A549 (cell line): ENCODE data around the gene EARS2. TPM values are rescaled to one million over a fixed set of nuclear protein-coding genes. Genes with fewer than 3 reads are reported as not detected.
"Not testable (repeated sequence)": the region's sequence is repeated elsewhere in the genome, so short reads cannot be mapped to it uniquely, and the experiment has no call there.

Experiments
- ATAC-seq, 2 experiments: fragments of 200-7000 bp in 1 of 2; fragments of >200 bp in 1 of 2; cut with Nextera tagmentation in 1 of 2; cut with Tn5 transposase in 1 of 2; 3 replicates each; pipeline versions ENCODE4 v1.8.0 to v1.9.1; 2018 to 2020; ENCODE audit warnings: mild to moderate bottlenecking in 1 of 2, moderate library complexity in 1 of 2
- CTCF ChIA-PET: fragments of 300-600 bp; sonication (Branson Sonifier 250); formaldehyde crosslinking; extraction: SDS; loops from one replicate; lab custom pipeline; 2021; ENCODE audit warnings: antibody characterized with exemption, inconsistent platforms; lab: Yijun Ruan, JAX
- POLR2A ChIA-PET: fragments of 350-600 bp; formaldehyde crosslinking; extraction: SDS; loops from one replicate; lab custom pipeline; 2021; ENCODE audit warnings: antibody characterized with exemption, inconsistent platforms; lab: Yijun Ruan, JAX
- DNase-seq, 2 experiments: peaks; one replicate each; pipeline versions ENCODE4 v3.0.0 to v3.0.0-alpha.2; 2011 to 2016; ENCODE audit warnings: low read depth in 1 of 2, low spot score in 1 of 2
- FAIRE-seq: peaks from 2 replicates; lab custom pipeline; 2011; peaks lifted over from hg19 to GRCh38; lab: Jason Lieb, UNC
- H3K27ac ChIP-seq, 2 experiments: fragments of >200 bp; sonication (Bioruptor Twin); formaldehyde crosslinking; 3 replicates each; pipeline ENCODE4 v1.5.1; 2016 to 2017
- H3K4me1 ChIP-seq: fragments of >200 bp; sonication (Bioruptor Twin); formaldehyde crosslinking; 3 replicates; pipeline ENCODE4 v1.6.1; 2016
- H3K4me2 ChIP-seq: fragments of >200 bp; sonication (Bioruptor Twin); formaldehyde crosslinking; 3 replicates; pipeline ENCODE4 v1.6.1; 2016
- H3K4me3 ChIP-seq: fragments of >200 bp; sonication (Bioruptor Twin); formaldehyde crosslinking; 3 replicates; pipeline ENCODE4 v1.5.1; 2016
- H3K9me3 ChIP-seq: fragments of >200 bp; sonication (Bioruptor Twin); formaldehyde crosslinking; 3 replicates; pipeline ENCODE4 v1.6.1; 2016
- BCL3 ChIP-seq: fragments of >200 bp; sonication (Bioruptor Twin); formaldehyde crosslinking; IDR thresholded peaks from 3 replicates; pipeline ENCODE4 v1.6.1; 2016
- CEBPB ChIP-seq, 2 experiments: fragments of >200 bp in 1 of 2; sonication (Bioruptor Twin) in 1 of 2; formaldehyde crosslinking in 1 of 2; IDR thresholded peaks; 2 replicates each; pipeline ENCODE4 v1.6.1; 2012 to 2016
- CHD2 ChIP-seq: fragments of 150-350 bp; IDR thresholded peaks from 2 replicates; pipeline ENCODE4 v1.6.1; 2014; ENCODE audit warnings: low read length; ENCODE audit not compliant: partially characterized antibody
- CHD4 ChIP-seq: fragments of 200-600 bp; sonication (generic); IDR thresholded peaks from 2 replicates; pipeline ENCODE4 v1.6.1; 2016; ENCODE audit warnings: antibody characterized with exemption, mild to moderate bottlenecking, borderline replicate concordance
- EHMT2 ChIP-seq: fragments of 200-600 bp; sonication (generic); IDR thresholded peaks from 2 replicates; pipeline ENCODE4 v1.6.1; 2016; ENCODE audit warnings: antibody characterized with exemption, low read depth, mild to moderate bottlenecking, moderate library complexity
- ELK1 ChIP-seq: fragments of 150-350 bp; IDR thresholded peaks from 2 replicates; pipeline ENCODE4 v1.6.1; 2014; ENCODE audit warnings: low read depth, mild to moderate bottlenecking, low read length
- EP300 ChIP-seq, 2 experiments: fragments of >200 bp; sonication (Bioruptor Twin); formaldehyde crosslinking; IDR thresholded peaks; 2 replicates in 1 of 2; 3 replicates in 1 of 2; pipeline ENCODE4 v1.6.1; 2016 to 2017
- ESRRA ChIP-seq: fragments of 150-350 bp; IDR thresholded peaks from 2 replicates; pipeline ENCODE4 v1.6.1; 2014; ENCODE audit warnings: mild to moderate bottlenecking, low read length, borderline replicate concordance
- FOSL2 ChIP-seq, 2 experiments: fragments of 450-650 bp in 1 of 2; fragments of >200 bp in 1 of 2; sonication (Bioruptor Twin) in 1 of 2; formaldehyde crosslinking; IDR thresholded peaks; 2 replicates each; pipeline versions ENCODE4 v1.5.0 to v1.6.1; 2016 to 2020; ENCODE audit warnings: mild to moderate bottlenecking in 1 of 2, moderate library complexity in 1 of 2
- GATA3 ChIP-seq: IDR thresholded peaks from 2 replicates; pipeline ENCODE4 v1.6.1; 2012; ENCODE audit warnings: borderline replicate concordance
- JUN ChIP-seq, 2 experiments: fragments of >200 bp; sonication (Bioruptor Twin); formaldehyde crosslinking; IDR thresholded peaks; 2 replicates in 1 of 2; 3 replicates in 1 of 2; pipeline ENCODE4 v1.6.1; 2016 to 2017
- JUNB ChIP-seq: fragments of >200 bp; sonication (Bioruptor Twin); formaldehyde crosslinking; IDR thresholded peaks from 2 replicates; pipeline ENCODE4 v1.6.1; 2016
- MAX ChIP-seq: IDR thresholded peaks from 2 replicates; pipeline ENCODE4 v1.6.1; 2012
- RAD21 ChIP-seq, 2 experiments: fragments of >200 bp in 1 of 2; sonication (Bioruptor Twin) in 1 of 2; formaldehyde crosslinking in 1 of 2; IDR thresholded peaks in 1 of 2; conservative IDR thresholded peaks in 1 of 2; 2 replicates in 1 of 2; 3 replicates in 1 of 2; pipeline ENCODE4 v1.6.1; 2012 to 2018; ENCODE audit warnings: inconsistent platforms in 1 of 2
- RCOR1 ChIP-seq: fragments of 150-350 bp; IDR thresholded peaks from 2 replicates; pipeline ENCODE4 v1.6.1; 2014; ENCODE audit warnings: antibody characterized with exemption, low read length, low read depth
- WGBS: methylation state at CpG from one replicate; pipeline ENCODE4 v1.1.6; 2017; ENCODE audit errors: missing lambda C conversion rate; 5-methylcytosine and 5-hydroxymethylcytosine counted together
- polyA plus RNA-seq, 4 experiments: library from polyadenylated mRNA; depleted of rRNA in 3 of 4; stranded (reverse); fragments of >200 nt; fragmentation: RNase III in 1 of 4; extraction: RNeasy Plus Mini Kit Qiagen cat#74134 plus additional on column Dnase treatment in 1 of 4; gene quantifications; 2 replicates in 3 of 4; 3 replicates in 1 of 4; pipeline ENCODE4 v1.2.3, GENCODE V29; 2011 to 2017

The EARS2 gene
- polyA plus RNA-seq, 2 of the 4 experiments (the other 2 are of a cell fraction), result 30.4 to 45.2 TPM

GRCh38 chr16:23544436-23544835 lies 12.7 kb downstream of the EARS2 start:
- H3K4me3 ChIP-seq, result no peak overlapping the region
- DNase-seq (no peak), FAIRE-seq (no peak), ATAC-seq (no peak)
- 95% methylated on average over 14 of the region's 14 CpGs for WGBS
- no peak for TF ChIP-seq RCOR1
- peaks cover 18% of the 10 kb centered on the region for H3K4me1 ChIP-seq
- H3K4me2 ChIP-seq, result no peak overlapping the region
- H3K27ac ChIP-seq, result no peak overlapping the region
- CTCF ChIA-PET, result interaction anchor here (0.8 to 2.0 kb wide), 3 partner anchors 9 to 111 kb away, joined by 3 to 12 read pairs (median 3); no protein-coding TSS in a partner anchor
- POLR2A ChIA-PET, result no interaction called here
- no peaks in the 10 kb centered on the region for H3K9me3 ChIP-seq

- Histone ChIP-seq H3K27ac (peak overlapping the region; percentile 23 to 56; a peak in 4 of 6 replicates), H3K4me1 (peaks cover 41% of the 10 kb centered on the region), H3K4me2 (peak overlapping the region; percentile 55)
- H3K9me3 ChIP-seq, FAIRE-seq, H3K4me3 ChIP-seq, ATAC-seq, DNase-seq: not testable (repeated sequence)
- WGBS, result 91% methylated on average over 3 of the region's 3 CpGs
- TF ChIP-seq CHD4, result peak; percentile 37; the same call in 1 of the 2 replicates
- POLR2A ChIA-PET, result interaction anchor here (0.9 to 2.2 kb wide), 3 partner anchors 12 to 16 kb away, joined by 3 to 12 read pairs (median 3); partner anchors contain the start of genes EARS2 and UBFD1
- CTCF ChIA-PET, result interaction anchor here (1.3 to 3.4 kb wide), 4 partner anchors 12 to 31 kb away, joined by 3 to 19 read pairs (median 6); partner anchors contain the start of genes EARS2 and UBFD1
These were observed 16.4 kb downstream of the EARS2 start for GRCh38 chr16:23540817-23541178.

GRCh38 chr16:23539984-23540816 lies 16.9 kb downstream of the EARS2 start:
- WGBS, result 46% methylated on average over 11 of the region's 11 CpGs
- ATAC-seq (peak; percentile 79 to 89), FAIRE-seq (no peak), DNase-seq (peak; percentile 37 to 77)
- ChIA-PET POLR2A (interaction anchor here (0.9 to 2.2 kb wide), 3 partner anchors 12 to 17 kb away, joined by 3 to 12 read pairs (median 3); partner anchors contain the start of genes EARS2 and UBFD1), CTCF (interaction anchor here (1.3 to 3.4 kb wide), 4 partner anchors 12 to 31 kb away, joined by 3 to 19 read pairs (median 6); partner anchors contain the start of genes EARS2 and UBFD1)
- TF ChIP-seq GATA3 (peak; percentile 62; the same call in 1 of the 2 replicates), MAX (peak; percentile 55; the same call in 1 of the 2 replicates), EHMT2 (no peak), ESRRA (peak; percentile 61; the same call in 1 of the 2 replicates), ELK1 (no peak), EP300 (IDR thresholded peaks at IDR 0.05) (peak; percentile 48 to 49; a peak in 1 of 5 replicates), JUNB (peak; percentile 72), RAD21 (conservative IDR thresholded peaks at IDR 0.05 in 1 of 2, IDR thresholded peaks at IDR 0.05 in 1 of 2) (no peak), BCL3 (0 out of 3 replicates have a peak, but pooled peaks have one; percentile 54), JUN (IDR thresholded peaks at IDR 0.05) (peak; percentile 51 to 66; a peak in 2 of 5 replicates), CEBPB (IDR thresholded peaks at IDR 0.05) (peak; percentile 46 to 71), FOSL2 (IDR thresholded peaks at IDR 0.05) (peak; percentile 20; the same call in 1 of the 2 replicates), FOSL2 (CRISPR knock-in tag; IDR thresholded peaks at IDR 0.05) (peak; percentile 58), CHD2 (no peak)
- Histone ChIP-seq H3K9me3 (no peaks in the 10 kb centered on the region), H3K27ac (peak overlapping the region; percentile 58 to 79), H3K4me3 (no peak overlapping the region), H3K4me1 (peaks cover 43% of the 10 kb centered on the region), H3K4me2 (peak overlapping the region; percentile 55)
